GM23248 (cell line): ENCODE results near the gene ADAMTS5. TPM values are rescaled to one million over a fixed set of nuclear protein-coding genes. Genes with fewer than 3 reads are reported as not detected.

Experiments
- DNase-seq: peaks from one replicate; pipeline ENCODE4 v3.0.0-alpha.2; 2015
- H2AFZ ChIP-seq: fragments of 200-600 bp; sonication (generic); 2 replicates; pipeline ENCODE4 v1.6.1; 2016; ENCODE audit warnings: antibody characterized with exemption
- H3F3A ChIP-seq: fragments of 200-600 bp; sonication (generic); 2 replicates; pipeline ENCODE4 v1.6.1; 2016; ENCODE audit warnings: mild to moderate bottlenecking, antibody characterized with exemption, mixed run types; ENCODE audit not compliant: insufficient read depth
- H3K27ac ChIP-seq: fragments of 200-600 bp; sonication (generic); 2 replicates; pipeline ENCODE4 v1.5.1; 2016; ENCODE audit warnings: mild to moderate bottlenecking
- H3K27me3 ChIP-seq: fragments of 200-600 bp; sonication (generic); replicated peaks from 2 replicates; pipeline ENCODE4 v1.6.1; 2016; ENCODE audit warnings: mild to moderate bottlenecking; ENCODE audit not compliant: insufficient read depth
- H3K36me3 ChIP-seq: fragments of 200-600 bp; sonication (generic); 2 replicates; pipeline ENCODE4 v1.6.1; 2016; ENCODE audit warnings: low read depth, mild to moderate bottlenecking
- H3K4me1 ChIP-seq: fragments of 200-600 bp; sonication (generic); 2 replicates; pipeline ENCODE4 v1.6.1; 2016; ENCODE audit warnings: mild to moderate bottlenecking; ENCODE audit not compliant: insufficient read depth
- H3K4me2 ChIP-seq: fragments of 200-600 bp; sonication (generic); one replicate; pipeline ENCODE4 v1.6.1; 2016; ENCODE audit warnings: mild to moderate bottlenecking; ENCODE audit not compliant: unreplicated experiment
- H3K4me3 ChIP-seq: fragments of 200-600 bp; sonication (generic); 2 replicates; pipeline ENCODE4 v1.5.1; 2016; ENCODE audit warnings: mild to moderate bottlenecking
- H3K79me2 ChIP-seq: fragments of 200-600 bp; sonication (generic); 2 replicates; pipeline ENCODE4 v1.6.1; 2016; ENCODE audit warnings: mild to moderate bottlenecking; ENCODE audit not compliant: insufficient read depth
- H3K9ac ChIP-seq: fragments of 200-600 bp; sonication (generic); 2 replicates; pipeline ENCODE4 v1.6.1; 2016; ENCODE audit warnings: mild to moderate bottlenecking
- H3K9me2 ChIP-seq: fragments of 200-600 bp; sonication (generic); 2 replicates; pipeline ENCODE4 v1.6.1; 2016; ENCODE audit warnings: mixed run types, mild to moderate bottlenecking, moderate library complexity; ENCODE audit not compliant: insufficient read depth
- H3K9me3 ChIP-seq: fragments of 200-600 bp; sonication (generic); one replicate; pipeline ENCODE4 v1.6.1; 2017; ENCODE audit warnings: low read depth
- H4K20me1 ChIP-seq: fragments of 200-600 bp; sonication (generic); 2 replicates; pipeline ENCODE4 v1.6.0; 2016; ENCODE audit not compliant: insufficient read depth
- EZH2 ChIP-seq: fragments of 200-600 bp; sonication (generic); IDR thresholded peaks from 2 replicates; pipeline ENCODE4 v1.6.1; 2018; ENCODE audit warnings: antibody characterized with exemption, mild to moderate bottlenecking; ENCODE audit not compliant: insufficient read depth, poor library complexity, severe bottlenecking
- EZH2phosphoT487 ChIP-seq: fragments of 200-600 bp; sonication (generic); IDR thresholded peaks from 2 replicates; pipeline ENCODE4 v1.6.1; 2018; ENCODE audit warnings: antibody characterized with exemption, moderate library complexity, mild to moderate bottlenecking, low read depth; ENCODE audit not compliant: insufficient read depth
- WGBS, 2 experiments: methylation state at CpG; one replicate each; pipeline ENCODE4 v1.1.6; 2015 to 2017; ENCODE audit warnings: low lambda C conversion rate in 2 of 2, low coverage in 1 of 2; ENCODE audit errors: missing lambda C conversion rate in 2 of 2; 5-methylcytosine and 5-hydroxymethylcytosine counted together
- in situ Hi-C: fragments of 300-500 bp; cut with MboI; formaldehyde crosslinking; loops from 2 replicates; pipeline ENCODE4 v1.15.0; 2020
- polyA plus RNA-seq: library from polyadenylated mRNA; unstranded; fragments of >200 nt; fragmentation: Nextera tagmentation; extraction: Ambion mirVana; gene quantifications from 2 replicates; pipeline ENCODE4 v1.2.1, GENCODE V29; 2016
- total RNA-seq: library from RNA; depleted of rRNA; stranded (reverse); fragments of >200 nt; shearing (Covaris generic); gene quantifications from 2 replicates; pipeline ENCODE4 v1.2.3, GENCODE V29; 2014

ADAMTS5 gene
- total and polyA plus RNA-seq, 2 experiments from 2014 or later, result 6.5 to 9.6 TPM

- H2AFZ ChIP-seq, result no peak overlapping the region
- peak overlapping the region; percentile 70 for H3K4me2 ChIP-seq
- H3K9ac ChIP-seq, result peak overlapping the region; percentile 57
- peaks cover 51% of the 10 kb centered on the region for H3F3A ChIP-seq
- WGBS, 2 experiments, result 40 to 60% methylated on average over 1 of the region's 1 CpG
- TF ChIP-seq EZH2, result no peak
- TF ChIP-seq EZH2phosphoT487, result no peak
- H3K36me3 ChIP-seq, result no peaks in the 10 kb centered on the region
- no peaks in the 10 kb centered on the region for H3K79me2 ChIP-seq
- in situ Hi-C loops, result no loop called here
- peak; percentile 77 for DNase-seq
- H3K4me3 ChIP-seq, result peak overlapping the region; percentile 36; the same call in 1 of the 2 replicates
- H3K27ac ChIP-seq, result peak overlapping the region; percentile 76
- no peaks in the 10 kb centered on the region for H3K9me2 ChIP-seq
- no peaks in the 10 kb centered on the region for H3K27me3 ChIP-seq
- H3K4me1 ChIP-seq, result peaks cover 50% of the 10 kb centered on the region
- no peaks in the 10 kb centered on the region for H3K9me3 ChIP-seq
- no peaks in the 10 kb centered on the region for H4K20me1 ChIP-seq
Observed at GRCh38 chr21:26941421-26941820, 25.5 kb downstream of the ADAMTS5 start.

GRCh38 chr21:26939601-26940111, 27.2 kb downstream of the ADAMTS5 start:
- H4K20me1 ChIP-seq, result no peaks in the 10 kb centered on the region
- H3F3A ChIP-seq, result peaks cover 39% of the 10 kb centered on the region
- peak overlapping the region; percentile 76 for H3K27ac ChIP-seq
- H3K9ac ChIP-seq, result peak overlapping the region; percentile 23
- peaks cover 40% of the 10 kb centered on the region for H3K4me1 ChIP-seq
- H3K36me3 ChIP-seq, result peaks cover 5% of the 10 kb centered on the region; the same call in 1 of the 2 replicates
- no peaks in the 10 kb centered on the region for H3K9me2 ChIP-seq
- H3K79me2 ChIP-seq, result no peaks in the 10 kb centered on the region
- no peaks in the 10 kb centered on the region for H3K27me3 ChIP-seq
- TF ChIP-seq EZH2 (no peak), EZH2phosphoT487 (no peak)
- WGBS, 2 experiments, result 2% methylated on average over 2 of the region's 2 CpGs
- no peaks in the 10 kb centered on the region for H3K9me3 ChIP-seq
- H2AFZ ChIP-seq, result no peak overlapping the region
- H3K4me2 ChIP-seq, result peak overlapping the region; percentile 70
- H3K4me3 ChIP-seq, result 0 out of 2 replicates have a peak overlapping the region, but pooled peaks have one; percentile 0
- peak; percentile 84 for DNase-seq
- in situ Hi-C loops, result no loop called here

- TF ChIP-seq EZH2, result no peak
- no peak for TF ChIP-seq EZH2phosphoT487
- no peak overlapping the region for H3K4me2 ChIP-seq
- DNase-seq, result no peak
- no peak overlapping the region for H3K27ac ChIP-seq
- H3K4me3 ChIP-seq, result no peak overlapping the region
- no peaks in the 10 kb centered on the region for H4K20me1 ChIP-seq
- H3K9me2 ChIP-seq, result no peaks in the 10 kb centered on the region
- in situ Hi-C loops, result no loop called here
- no peaks in the 10 kb centered on the region for H3K79me2 ChIP-seq
- H3K9me3 ChIP-seq, result no peaks in the 10 kb centered on the region
- peaks cover 30% of the 10 kb centered on the region for H3K4me1 ChIP-seq
- H3K27me3 ChIP-seq, result no peaks in the 10 kb centered on the region
- peaks cover 26% of the 10 kb centered on the region for H3F3A ChIP-seq
- H2AFZ ChIP-seq, result no peak overlapping the region
- no peak overlapping the region for H3K9ac ChIP-seq
- 90 to 93% methylated on average over 5 of the region's 5 CpGs for WGBS, 2 experiments
- peaks cover 11% of the 10 kb centered on the region for H3K36me3 ChIP-seq
Observed at GRCh38 chr21:26936641-26937040, 30.2 kb downstream of the ADAMTS5 start.

- DNase-seq, result no peak
- Histone ChIP-seq H3K4me2 (no peak overlapping the region), H3K27me3 (no peaks in the 10 kb centered on the region), H3K9me3 (no peaks in the 10 kb centered on the region), H3K9me2 (no peaks in the 10 kb centered on the region), H3K4me1 (peaks cover 24% of the 10 kb centered on the region), H3K4me3 (no peak overlapping the region), H3K27ac (no peak overlapping the region), H3K9ac (no peak overlapping the region), H3K36me3 (peaks cover 17% of the 10 kb centered on the region), H3F3A (peaks cover 26% of the 10 kb centered on the region), H2AFZ (no peak overlapping the region), H3K79me2 (no peaks in the 10 kb centered on the region), H4K20me1 (no peaks in the 10 kb centered on the region)
- in situ Hi-C loops, result no loop called here
- TF ChIP-seq EZH2phosphoT487 (no peak), EZH2 (no peak)
Observed at GRCh38 chr21:26935977-26936376, 30.9 kb downstream of the ADAMTS5 start.

GRCh38 chr21:26934383-26934782, 32.5 kb downstream of the ADAMTS5 start:
- no peak overlapping the region for H3K9ac ChIP-seq
- no peak for TF ChIP-seq EZH2phosphoT487
- no peak for TF ChIP-seq EZH2
- H3K4me1 ChIP-seq, result peaks cover 8% of the 10 kb centered on the region
- H3K4me3 ChIP-seq, result no peak overlapping the region
- no peaks in the 10 kb centered on the region for H3K79me2 ChIP-seq
- H3K36me3 ChIP-seq, result peaks cover 27% of the 10 kb centered on the region
- WGBS, 2 experiments, result 95 to 96% methylated on average over 11 of the region's 11 CpGs
- no peaks in the 10 kb centered on the region for H3K9me2 ChIP-seq
- in situ Hi-C loops, result no loop called here
- no peaks in the 10 kb centered on the region for H3K9me3 ChIP-seq
- no peak overlapping the region for H3K4me2 ChIP-seq
- no peak overlapping the region for H3K27ac ChIP-seq
- peaks cover 10% of the 10 kb centered on the region for H3F3A ChIP-seq
- H3K27me3 ChIP-seq, result no peaks in the 10 kb centered on the region
- no peak overlapping the region for H2AFZ ChIP-seq
- H4K20me1 ChIP-seq, result no peaks in the 10 kb centered on the region
- no peak for DNase-seq
